ENCODE measurements around the gene LRMDA.

DNA sequence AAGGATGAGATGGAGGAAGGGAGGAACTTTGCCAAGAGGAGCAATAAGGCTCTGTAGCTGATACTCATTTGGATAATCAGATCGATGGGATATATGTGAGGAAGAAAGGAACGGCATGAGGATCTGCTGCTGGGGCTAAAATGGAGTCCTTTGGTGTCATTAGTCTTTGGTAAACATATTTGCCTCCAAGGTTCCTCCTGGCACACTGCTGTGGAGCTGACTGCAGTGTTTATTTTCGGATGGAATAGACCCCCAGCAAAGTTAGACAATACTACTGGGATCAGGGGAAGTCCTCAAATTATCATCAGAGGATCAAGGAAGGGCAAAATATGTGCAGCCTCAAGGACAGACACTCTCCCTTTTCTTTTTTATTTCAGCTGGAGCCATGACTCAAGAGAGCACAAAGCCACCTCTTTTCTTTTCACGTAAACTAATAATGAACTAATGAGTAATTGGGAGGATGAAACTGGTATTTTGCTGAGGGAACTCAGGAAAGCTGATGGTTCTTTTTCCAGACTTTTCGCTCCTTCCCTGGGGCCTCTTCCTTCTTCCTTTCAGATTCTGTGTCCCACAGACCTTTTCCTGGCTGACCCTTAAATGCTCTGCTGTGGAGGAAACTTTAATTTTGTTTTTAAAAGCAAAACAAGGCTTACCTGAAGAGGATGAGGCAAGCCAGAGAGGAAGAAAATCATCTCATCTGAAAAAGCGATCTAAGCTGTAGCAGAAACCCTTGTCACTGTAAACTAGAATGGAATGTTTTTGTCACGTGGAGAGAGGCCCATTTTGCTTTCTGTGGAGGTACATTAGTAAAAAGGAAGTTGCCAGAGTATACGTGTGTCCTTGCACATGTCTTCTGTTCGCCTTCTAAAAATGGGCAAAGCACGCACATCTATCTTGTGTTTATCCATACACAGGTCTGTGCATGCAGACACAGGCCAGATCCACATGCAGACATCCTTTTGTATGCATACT lies 33.3 kb downstream of the LRMDA start:
- TF ChIP-seq POLR2A (IDR thresholded peaks at IDR 0.05) = no peak
- TF ChIP-seq, protein P1, sequence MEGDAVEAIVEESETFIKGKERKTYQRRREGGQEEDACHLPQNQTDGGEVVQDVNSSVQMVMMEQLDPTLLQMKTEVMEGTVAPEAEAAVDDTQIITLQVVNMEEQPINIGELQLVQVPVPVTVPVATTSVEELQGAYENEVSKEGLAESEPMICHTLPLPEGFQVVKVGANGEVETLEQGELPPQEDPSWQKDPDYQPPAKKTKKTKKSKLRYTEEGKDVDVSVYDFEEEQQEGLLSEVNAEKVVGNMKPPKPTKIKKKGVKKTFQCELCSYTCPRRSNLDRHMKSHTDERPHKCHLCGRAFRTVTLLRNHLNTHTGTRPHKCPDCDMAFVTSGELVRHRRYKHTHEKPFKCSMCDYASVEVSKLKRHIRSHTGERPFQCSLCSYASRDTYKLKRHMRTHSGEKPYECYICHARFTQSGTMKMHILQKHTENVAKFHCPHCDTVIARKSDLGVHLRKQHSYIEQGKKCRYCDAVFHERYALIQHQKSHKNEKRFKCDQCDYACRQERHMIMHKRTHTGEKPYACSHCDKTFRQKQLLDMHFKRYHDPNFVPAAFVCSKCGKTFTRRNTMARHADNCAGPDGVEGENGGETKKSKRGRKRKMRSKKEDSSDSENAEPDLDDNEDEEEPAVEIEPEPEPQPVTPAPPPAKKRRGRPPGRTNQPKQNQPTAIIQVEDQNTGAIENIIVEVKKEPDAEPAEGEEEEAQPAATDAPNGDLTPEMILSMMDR (IDR thresholded peaks at IDR 0.05) = no peak
